IMR-90 (cell line): ENCODE data around the gene EPSTI1. TPM values are rescaled to one million over a fixed set of nuclear protein-coding genes. Genes with fewer than 3 reads are reported as not detected.

Experiments
- ATAC-seq: fragments of 200-7000 bp; cut with Tn5 transposase; 2 replicates; pipeline ENCODE4 v1.9.1; 2020; ENCODE audit warnings: low read depth, mild to moderate bottlenecking, moderate library complexity
- BruUV-seq: library from RNA; stranded (reverse); fragments of 400-500 nt; replicated peaks from 2 replicates; lab custom pipeline; 2021; lab: Mats Ljungman, UMichigan
- CTCF ChIA-PET: fragments of 300-600 bp; formaldehyde crosslinking; extraction: SDS; loops from one replicate; lab custom pipeline; 2021; ENCODE audit warnings: antibody characterized with exemption; lab: Yijun Ruan, JAX
- POLR2A ChIA-PET: fragments of 300-600 bp; sonication (Branson Sonifier 250); formaldehyde crosslinking; loops from one replicate; lab custom pipeline; 2022; ENCODE audit warnings: antibody characterized with exemption; ENCODE audit not compliant: unreplicated experiment; lab: Charles Lee
- DNase-seq: peaks from one replicate; pipeline ENCODE4 v3.0.0; 2013
- H2AFZ ChIP-seq: replicated peaks from 2 replicates; pipeline ENCODE3; 2013; ENCODE audit warnings: low read length, mild to moderate bottlenecking; ENCODE audit not compliant: poor library complexity
- H2AK5ac ChIP-seq: 2 replicates; pipeline ENCODE4 v1.6.1; 2013; ENCODE audit warnings: low read depth, low read length, inconsistent platforms
- H2AK9ac ChIP-seq: replicated peaks from 2 replicates; pipeline ENCODE3; 2013; ENCODE audit warnings: mild to moderate bottlenecking, low read depth, low read length, moderate library complexity; ENCODE audit not compliant: poor library complexity
- H2BK120ac ChIP-seq: 2 replicates; pipeline ENCODE4 v1.6.1; 2013; ENCODE audit warnings: low read depth, low read length, inconsistent platforms
- H2BK15ac ChIP-seq: 3 replicates; pipeline ENCODE4 v1.6.1; 2013; ENCODE audit warnings: low read depth, low read length, inconsistent platforms
- H2BK20ac ChIP-seq: 2 replicates; pipeline ENCODE4 v1.6.1; 2013; ENCODE audit warnings: low read depth, mild to moderate bottlenecking, inconsistent platforms, low read length, moderate library complexity
- H2BK5ac ChIP-seq: 2 replicates; pipeline ENCODE4 v1.6.1; 2013; ENCODE audit warnings: mild to moderate bottlenecking, low read depth, low read length, inconsistent platforms; ENCODE audit not compliant: poor library complexity, severe bottlenecking
- H3K14ac ChIP-seq: replicated peaks from 2 replicates; pipeline ENCODE4 v1.6.1; 2013; ENCODE audit warnings: low read depth, low read length, inconsistent platforms
- H3K18ac ChIP-seq: 2 replicates; pipeline ENCODE4 v1.6.1; 2013; ENCODE audit warnings: low read depth, low read length, control low read depth
- H3K23ac ChIP-seq: 2 replicates; pipeline ENCODE4 v1.6.1; 2013; ENCODE audit warnings: low read depth, low read length, inconsistent platforms
- H3K27ac ChIP-seq: 2 replicates; pipeline ENCODE4 v1.5.1; 2013; ENCODE audit warnings: mild to moderate bottlenecking, control low read depth, low read length; ENCODE audit not compliant: insufficient read depth
- H3K27me3 ChIP-seq: 2 replicates; pipeline ENCODE4 v1.6.1; 2013; ENCODE audit warnings: low read length; ENCODE audit not compliant: control insufficient read depth, insufficient read depth
- H3K36me3 ChIP-seq: 2 replicates; pipeline ENCODE4 v1.6.1; 2013; ENCODE audit warnings: low read length, mixed read lengths; ENCODE audit not compliant: control insufficient read depth, insufficient read depth
- H3K4ac ChIP-seq: 2 replicates; pipeline ENCODE4 v1.6.1; 2013; ENCODE audit warnings: low read depth, low read length, inconsistent platforms
- H3K4me1 ChIP-seq: 2 replicates; pipeline ENCODE4 v1.6.1; 2013; ENCODE audit warnings: low read length, mixed read lengths; ENCODE audit not compliant: control insufficient read depth, insufficient read depth
- H3K4me2 ChIP-seq: 2 replicates; pipeline ENCODE4 v1.6.1; 2013; ENCODE audit warnings: low read depth, mild to moderate bottlenecking, control low read depth, low read length, moderate library complexity
- H3K4me3 ChIP-seq: 2 replicates; pipeline ENCODE4 v1.5.1; 2013; ENCODE audit warnings: low read depth, mild to moderate bottlenecking, control low read depth, low read length, moderate library complexity; ENCODE audit not compliant: insufficient read depth
- H3K56ac ChIP-seq: 2 replicates; pipeline ENCODE4 v1.6.1; 2013; ENCODE audit warnings: low read length, inconsistent platforms; ENCODE audit not compliant: insufficient read depth; ENCODE audit errors: extremely low read depth
- H3K79me1 ChIP-seq, 2 experiments: 2 replicates each; pipeline ENCODE4 v1.6.1; 2013; ENCODE audit warnings: low read length in 2 of 2, inconsistent platforms in 1 of 2, low read depth in 1 of 2
- H3K9ac ChIP-seq: 2 replicates; pipeline ENCODE4 v1.6.1; 2013; ENCODE audit warnings: low read depth, low read length, control low read depth
- H3K9me1 ChIP-seq: 2 replicates; pipeline ENCODE4 v1.6.1; 2013; ENCODE audit warnings: low read length, inconsistent platforms; ENCODE audit not compliant: insufficient read depth
- H3K9me3 ChIP-seq: 2 replicates; pipeline ENCODE4 v1.6.1; 2013; ENCODE audit warnings: low read length; ENCODE audit not compliant: control insufficient read depth, insufficient read depth
- H4K20me1 ChIP-seq: 2 replicates; pipeline ENCODE4 v1.6.1; 2013; ENCODE audit warnings: low read length, inconsistent platforms; ENCODE audit not compliant: insufficient read depth
- H4K5ac ChIP-seq: 2 replicates; pipeline ENCODE4 v1.6.1; 2013; ENCODE audit warnings: mild to moderate bottlenecking, low read depth, low read length, control low read depth
- H4K8ac ChIP-seq, 2 experiments: 2 replicates each; pipeline ENCODE4 v1.6.1; 2013; ENCODE audit warnings: low read depth in 2 of 2, low read length in 2 of 2, control low read depth in 1 of 2, inconsistent platforms in 1 of 2
- H4K91ac ChIP-seq: 2 replicates; pipeline ENCODE4 v1.6.1; 2013; ENCODE audit warnings: low read depth, low read length, inconsistent platforms; ENCODE audit not compliant: insufficient read depth
- BHLHE40 ChIP-seq: fragments of 150-350 bp; IDR thresholded peaks from 2 replicates; pipeline ENCODE4 v1.6.1; 2016; ENCODE audit warnings: mild to moderate bottlenecking, low read depth, low read length
- CEBPB ChIP-seq: IDR thresholded peaks from 2 replicates; pipeline ENCODE4 v1.6.1; 2012; ENCODE audit warnings: low read depth, low read length, improper control_type of control experiment
- MAFK ChIP-seq: IDR thresholded peaks from 2 replicates; pipeline ENCODE4 v1.6.1; 2012; ENCODE audit warnings: low read depth, low read length, improper control_type of control experiment
- MAZ ChIP-seq: IDR thresholded peaks from 2 replicates; pipeline ENCODE4 v1.6.1; 2012; ENCODE audit warnings: low read depth, mild to moderate bottlenecking, low read length, improper control_type of control experiment, moderate library complexity, borderline replicate concordance
- MXI1 ChIP-seq: IDR thresholded peaks from 2 replicates; pipeline ENCODE4 v1.6.1; 2012; ENCODE audit warnings: low read depth, mild to moderate bottlenecking, low read length, moderate library complexity, borderline replicate concordance
- NFE2L2 ChIP-seq: fragments of 150-350 bp; IDR thresholded peaks from 2 replicates; pipeline ENCODE4 v1.6.1; 2016; ENCODE audit warnings: low read depth, mild to moderate bottlenecking, low read length
- WGBS, 2 experiments: methylation state at CpG; one replicate each; pipeline versions ENCODE4 v1.1.5 to v1.1.7; 2013; ENCODE audit warnings: missing lambda C conversion rate in 2 of 2; ENCODE audit not compliant: insufficient read length in 1 of 2; ENCODE audit errors: extremely low coverage in 2 of 2; 5-methylcytosine and 5-hydroxymethylcytosine counted together
- dilution Hi-C: fragments of 300-500 bp; cut with HindIII; formaldehyde crosslinking; loops from one replicate; pipeline ENCODE4 v1.14.3; 2018; ENCODE audit warnings: low sequenced_read_pairs; ENCODE audit not compliant: unreplicated experiment
- in situ Hi-C: fragments of 300-500 bp; cut with MboI; formaldehyde crosslinking; loops from 3 replicates; pipeline ENCODE4 v1.14.3; 2019; ENCODE audit warnings: low sequenced_read_pairs, inconsistent platforms, mixed read lengths
- intact Hi-C: fragments of 100-400 bp; cut with micrococcal nuclease; formaldehyde crosslinking; loops from 2 replicates; pipeline ENCODE4 v1.10.0; 2022
- polyA plus RNA-seq, 3 experiments: library from polyadenylated mRNA; depleted of rRNA; stranded (reverse); fragments of >200 nt; gene quantifications; 2 replicates each; pipeline ENCODE4 v1.2.3, GENCODE V29; 2012; ENCODE audit warnings: low replicate concordance in 1 of 3
- total RNA-seq: library from RNA; depleted of rRNA; stranded (reverse); fragments of >200 nt; gene quantifications from 2 replicates; pipeline ENCODE4 v1.2.3, GENCODE V29; 2012
- TF ChIP-seq, protein P1 (sequence below): fragments of 150-350 bp; IDR thresholded peaks from 2 replicates; pipeline ENCODE4 v1.6.1; 2016; ENCODE audit warnings: low read depth, mild to moderate bottlenecking, low read length, moderate library complexity, borderline replicate concordance

Gene EPSTI1
- total and polyA plus RNA-seq, 2 of the 4 experiments (the other 2 are of a cell fraction), result 0.90 to 1.6 TPM

DNA sequence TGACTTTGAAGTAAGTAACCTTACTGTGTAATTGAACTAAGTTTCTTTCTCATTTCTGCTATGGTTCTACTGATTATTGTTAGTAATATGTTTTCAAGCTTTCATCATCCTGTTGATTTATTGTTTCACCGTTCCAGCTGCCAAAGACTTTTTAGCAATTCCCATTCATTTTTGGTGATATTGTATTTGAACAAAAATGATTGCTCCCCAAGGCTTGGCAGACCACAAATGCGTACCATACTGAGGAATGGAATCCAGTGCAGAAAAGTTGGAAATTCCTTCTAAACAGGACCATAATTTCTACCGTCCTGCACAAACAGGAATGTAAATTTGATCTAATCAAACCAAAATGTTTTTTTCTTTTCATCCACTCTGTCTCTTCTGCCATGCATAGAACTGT lies 10.7 kb downstream of the EPSTI1 start:
- Histone ChIP-seq H2BK20ac (no peak overlapping the region), H2BK15ac (no peak overlapping the region), H3K27me3 (no peaks in the 10 kb centered on the region), H3K27ac (no peak overlapping the region), H3K79me1 (no peaks in the 10 kb centered on the region), H3K9me1 (no peaks in the 10 kb centered on the region), H3K14ac (no peak overlapping the region), H3K56ac (no peak overlapping the region), H3K36me3 (no peaks in the 10 kb centered on the region), H2AK5ac (no peak overlapping the region), H4K20me1 (no peaks in the 10 kb centered on the region), H2AFZ (no peak overlapping the region), H3K23ac (no peak overlapping the region), H3K18ac (no peak overlapping the region), H3K4me1 (no peaks in the 10 kb centered on the region), H3K4ac (no peak overlapping the region), H4K91ac (no peak overlapping the region), H4K8ac (no peak overlapping the region), H2AK9ac (no peak overlapping the region), H2BK5ac (no peak overlapping the region), H3K9me3 (no peaks in the 10 kb centered on the region; the same call in 1 of the 2 replicates), H3K4me3 (no peak overlapping the region), H4K5ac (no peak overlapping the region), H3K4me2 (peak overlapping the region; percentile 35; the same call in 1 of the 2 replicates), H3K9ac (no peak overlapping the region), H2BK120ac (no peak overlapping the region)
- ATAC-seq, result peak; percentile 89
- no TSS peak for BruUV-seq
- WGBS, 2 experiments, result no CpG with 5 or more reads among the region's 3 CpGs
- ChIA-PET CTCF (interaction anchor here (0.6 to 1.1 kb wide), 2 partner anchors 9 to 12 kb away, joined by 3 read pairs; no protein-coding TSS in a partner anchor), POLR2A (interaction anchor here (0.6 kb wide), 1 partner anchor 118 kb away, joined by 3 read pairs; no protein-coding TSS in a partner anchor)
- DNase-seq, result peak; percentile 54
- in situ Hi-C loops (no loop called here), intact Hi-C loops (no loop called here), dilution Hi-C loops (no loop called here)
- TF ChIP-seq MAFK, result no peak
- no peak for TF ChIP-seq CEBPB
- no peak for TF ChIP-seq NFE2L2
- TF ChIP-seq, protein P1, sequence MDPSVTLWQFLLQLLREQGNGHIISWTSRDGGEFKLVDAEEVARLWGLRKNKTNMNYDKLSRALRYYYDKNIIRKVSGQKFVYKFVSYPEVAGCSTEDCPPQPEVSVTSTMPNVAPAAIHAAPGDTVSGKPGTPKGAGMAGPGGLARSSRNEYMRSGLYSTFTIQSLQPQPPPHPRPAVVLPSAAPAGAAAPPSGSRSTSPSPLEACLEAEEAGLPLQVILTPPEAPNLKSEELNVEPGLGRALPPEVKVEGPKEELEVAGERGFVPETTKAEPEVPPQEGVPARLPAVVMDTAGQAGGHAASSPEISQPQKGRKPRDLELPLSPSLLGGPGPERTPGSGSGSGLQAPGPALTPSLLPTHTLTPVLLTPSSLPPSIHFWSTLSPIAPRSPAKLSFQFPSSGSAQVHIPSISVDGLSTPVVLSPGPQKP, result no peak
- no peak for TF ChIP-seq BHLHE40
- TF ChIP-seq MXI1, result no peak
- no peak for TF ChIP-seq MAZ
